Lower leg skin (tissue), 3 donors: Measurements from ENCODE around the gene PRG2.

Experiments used
- POLR2A ChIP-seq, 2 donors: fragments of 450-650 bp; IDR thresholded peaks; one replicate each; pipeline ENCODE4 v1.6.1; 2016 to 2017; ENCODE audit warnings: antibody characterized with exemption in 2 of 2, mild to moderate bottlenecking in 1 of 2, moderate library complexity in 1 of 2
- TF ChIP-seq, protein P1 (sequence below), 3 donors: fragments of 450-650 bp; IDR thresholded peaks; one replicate each; pipeline ENCODE4 v1.5.1; 2016; ENCODE audit warnings: antibody characterized with exemption in 3 of 3, mild to moderate bottlenecking in 3 of 3, moderate library complexity in 2 of 3

DNA sequence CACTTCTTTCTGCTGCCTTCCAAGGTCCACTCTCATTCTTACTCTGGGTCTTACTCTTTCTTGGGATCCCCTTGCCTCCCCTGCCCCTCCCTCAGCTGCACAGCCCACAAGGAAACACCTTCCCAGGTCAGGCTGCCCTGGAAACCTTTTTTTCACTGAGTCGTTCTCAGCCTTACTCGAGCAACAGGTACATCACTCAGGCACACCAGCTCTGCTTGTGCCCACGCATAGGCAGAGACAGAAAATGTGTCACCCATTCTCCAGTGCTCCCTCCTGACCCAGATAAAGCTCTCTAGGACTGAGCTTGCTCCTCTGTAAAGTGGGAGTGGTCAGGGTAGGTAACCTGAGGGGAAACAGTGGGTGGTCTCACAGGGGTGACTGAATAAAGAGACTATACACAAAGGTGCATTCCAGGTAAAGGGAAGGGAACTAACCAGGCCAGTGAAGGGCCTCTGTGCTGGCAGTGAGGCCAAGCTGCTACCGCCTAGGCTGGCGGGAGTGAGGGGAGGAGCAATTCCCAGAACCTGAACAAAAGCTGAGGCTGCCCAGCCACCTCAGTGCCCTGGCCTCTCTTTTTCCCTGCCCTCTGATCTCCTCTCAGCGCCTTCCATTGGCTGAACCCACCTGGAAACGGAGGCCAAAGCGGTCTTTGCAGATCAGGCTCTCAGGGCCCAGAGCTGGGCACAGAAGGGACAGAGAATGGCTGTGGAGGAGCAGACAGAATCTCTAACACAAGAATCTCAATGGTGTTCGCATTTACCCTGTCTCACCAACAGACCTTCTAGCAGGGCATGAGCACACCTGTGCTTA, 25.4 kb downstream of the PRG2 start:
- TF ChIP-seq, protein P1, sequence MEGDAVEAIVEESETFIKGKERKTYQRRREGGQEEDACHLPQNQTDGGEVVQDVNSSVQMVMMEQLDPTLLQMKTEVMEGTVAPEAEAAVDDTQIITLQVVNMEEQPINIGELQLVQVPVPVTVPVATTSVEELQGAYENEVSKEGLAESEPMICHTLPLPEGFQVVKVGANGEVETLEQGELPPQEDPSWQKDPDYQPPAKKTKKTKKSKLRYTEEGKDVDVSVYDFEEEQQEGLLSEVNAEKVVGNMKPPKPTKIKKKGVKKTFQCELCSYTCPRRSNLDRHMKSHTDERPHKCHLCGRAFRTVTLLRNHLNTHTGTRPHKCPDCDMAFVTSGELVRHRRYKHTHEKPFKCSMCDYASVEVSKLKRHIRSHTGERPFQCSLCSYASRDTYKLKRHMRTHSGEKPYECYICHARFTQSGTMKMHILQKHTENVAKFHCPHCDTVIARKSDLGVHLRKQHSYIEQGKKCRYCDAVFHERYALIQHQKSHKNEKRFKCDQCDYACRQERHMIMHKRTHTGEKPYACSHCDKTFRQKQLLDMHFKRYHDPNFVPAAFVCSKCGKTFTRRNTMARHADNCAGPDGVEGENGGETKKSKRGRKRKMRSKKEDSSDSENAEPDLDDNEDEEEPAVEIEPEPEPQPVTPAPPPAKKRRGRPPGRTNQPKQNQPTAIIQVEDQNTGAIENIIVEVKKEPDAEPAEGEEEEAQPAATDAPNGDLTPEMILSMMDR (IDR thresholded peaks at IDR 0.05) = no peak
- no peak for TF ChIP-seq POLR2A (IDR thresholded peaks at IDR 0.05)
